ENCODE measurements around the gene RPS27. TPM values are rescaled to one million over a fixed set of nuclear protein-coding genes. Genes with fewer than 3 reads are reported as not detected.
A peak's percentile ranks its signal among the peaks of the same experiment; 100 is the strongest.

RPS27 gene
- total RNA-seq, 6 experiments from 2014 or later = 305 to 500 (median 428) TPM

DNA sequence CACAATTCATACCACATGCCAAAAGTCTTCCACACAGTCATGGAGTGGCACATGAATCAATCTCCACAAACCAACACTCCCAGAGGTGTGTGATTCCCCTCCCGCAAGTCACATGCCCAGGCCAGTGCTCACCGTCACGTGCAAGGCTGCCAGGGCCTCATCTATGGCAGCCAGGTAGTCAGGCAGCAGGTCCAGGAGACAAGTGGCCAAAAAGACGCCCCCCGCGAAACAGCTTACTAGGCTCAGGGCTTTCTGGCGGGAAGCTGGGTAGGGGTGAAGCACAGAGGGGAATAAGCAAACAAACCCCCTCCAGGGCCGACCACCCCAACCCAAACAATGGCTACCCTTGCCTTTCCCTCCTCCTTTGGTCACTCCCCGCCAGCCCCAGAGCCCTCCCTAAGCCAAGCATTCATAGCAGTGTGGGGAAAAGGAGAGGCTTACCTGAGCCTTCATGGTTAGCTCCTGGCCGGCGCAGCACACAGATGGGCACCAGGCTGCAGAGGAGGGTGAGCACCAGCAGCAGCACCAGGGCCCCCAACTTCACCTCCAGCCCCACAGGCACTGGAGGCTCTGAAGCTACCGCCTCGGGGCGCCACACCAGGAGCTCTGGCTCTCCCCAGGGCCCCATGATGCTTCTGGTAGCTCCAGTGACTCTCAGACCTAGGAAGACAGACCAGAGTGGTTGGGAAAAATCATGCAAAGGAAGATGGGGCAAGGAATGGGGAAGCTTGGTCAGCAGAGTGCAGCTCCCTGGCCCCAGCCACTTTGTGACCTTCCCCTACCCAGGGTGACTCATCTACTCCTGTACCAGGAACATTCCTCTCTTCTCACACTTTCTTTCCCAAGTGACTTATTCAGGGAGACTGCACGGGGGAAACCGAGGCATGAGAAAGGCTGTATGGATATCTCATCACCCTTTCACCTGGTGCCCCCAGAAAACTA lies 28.2 kb upstream of the RPS27 start:
- peak in 1 of 3 donors; percentile 51 for DNase-seq
- H3K27me3 ChIP-seq = no peaks in the 10 kb centered on the region
- 38% methylated on average over 3 of the region's 16 CpGs for WGBS (ENCODE audit: insufficient coverage, low coverage, low lambda C conversion rate, missing lambda C conversion rate)
- peak in 1 of 4 donors; percentile 12 for ATAC-seq
- no peak for TF ChIP-seq POLR2A (IDR thresholded peaks at IDR 0.05)
- TF ChIP-seq, protein P1, sequence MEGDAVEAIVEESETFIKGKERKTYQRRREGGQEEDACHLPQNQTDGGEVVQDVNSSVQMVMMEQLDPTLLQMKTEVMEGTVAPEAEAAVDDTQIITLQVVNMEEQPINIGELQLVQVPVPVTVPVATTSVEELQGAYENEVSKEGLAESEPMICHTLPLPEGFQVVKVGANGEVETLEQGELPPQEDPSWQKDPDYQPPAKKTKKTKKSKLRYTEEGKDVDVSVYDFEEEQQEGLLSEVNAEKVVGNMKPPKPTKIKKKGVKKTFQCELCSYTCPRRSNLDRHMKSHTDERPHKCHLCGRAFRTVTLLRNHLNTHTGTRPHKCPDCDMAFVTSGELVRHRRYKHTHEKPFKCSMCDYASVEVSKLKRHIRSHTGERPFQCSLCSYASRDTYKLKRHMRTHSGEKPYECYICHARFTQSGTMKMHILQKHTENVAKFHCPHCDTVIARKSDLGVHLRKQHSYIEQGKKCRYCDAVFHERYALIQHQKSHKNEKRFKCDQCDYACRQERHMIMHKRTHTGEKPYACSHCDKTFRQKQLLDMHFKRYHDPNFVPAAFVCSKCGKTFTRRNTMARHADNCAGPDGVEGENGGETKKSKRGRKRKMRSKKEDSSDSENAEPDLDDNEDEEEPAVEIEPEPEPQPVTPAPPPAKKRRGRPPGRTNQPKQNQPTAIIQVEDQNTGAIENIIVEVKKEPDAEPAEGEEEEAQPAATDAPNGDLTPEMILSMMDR (IDR thresholded peaks at IDR 0.05) = no peak
- H3K4me3 ChIP-seq = peak overlapping the region; percentile 70 to 88 (median 75)
- peak overlapping the region; percentile 88 to 95 (median 92) for H3K27ac ChIP-seq
- H3K9me3 ChIP-seq = no peaks in the 10 kb centered on the region
- H3K36me3 ChIP-seq = peaks cover 0 to 5% (median 1%) of the 10 kb centered on the region in 4 donors
- H3K4me1 ChIP-seq = peaks cover 0 to 39% (median 11%) of the 10 kb centered on the region in 4 donors
- intact Hi-C loops (cut with DNase I) = no loop called here

DNA sequence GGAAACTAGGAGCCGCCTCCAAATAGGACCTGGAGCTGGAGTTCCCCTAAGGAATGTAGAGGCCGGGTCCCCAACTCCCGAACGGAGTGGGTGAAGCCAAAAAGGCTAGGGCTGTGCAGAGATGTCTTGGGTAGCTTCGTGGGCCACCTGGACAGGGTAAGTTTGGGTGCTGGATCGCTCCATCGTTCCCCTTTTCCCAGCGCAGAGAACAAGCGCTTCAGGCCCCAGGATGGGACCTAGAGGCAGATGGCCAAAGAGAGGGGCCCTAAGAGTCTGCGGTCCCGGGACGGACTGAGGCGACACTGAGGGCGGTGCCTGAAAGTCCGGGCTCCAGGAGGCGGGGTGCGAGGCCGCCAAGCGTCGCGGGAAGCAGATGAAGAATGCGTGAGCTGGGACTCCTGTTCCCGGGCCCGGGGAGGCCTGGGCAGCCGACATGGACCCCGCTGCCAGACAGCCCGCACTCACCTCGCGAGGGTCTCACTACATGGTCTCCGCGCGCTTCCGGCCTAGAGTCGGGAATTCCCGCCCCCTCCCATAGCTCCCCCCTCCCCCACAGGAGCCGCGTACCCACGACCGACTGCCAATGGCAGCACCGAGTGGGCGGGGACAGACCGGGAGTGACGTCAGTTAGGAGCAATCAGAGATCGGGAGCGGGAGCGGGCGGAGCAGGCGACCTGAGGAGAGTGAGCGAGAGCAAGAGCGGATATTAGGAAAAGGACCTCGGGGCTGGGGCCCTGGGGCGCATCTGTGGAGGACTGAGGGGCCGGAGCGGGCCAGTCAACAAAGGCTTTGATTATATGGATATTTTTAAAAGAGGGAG lies 27.3 kb upstream of the RPS27 start, which contains the start of gene SLC39A1:
Gene SLC39A1, minus strand, starts transcription at position 508 of the 820 bp plus-strand sequence. CDS start 822 bp downstream, outside the sequence.
- peaks cover 0 to 38% (median 10%) of the 10 kb centered on the region in 4 donors for H3K4me1 ChIP-seq
- WGBS (ENCODE audit: insufficient coverage, low coverage, low lambda C conversion rate, missing lambda C conversion rate) = 0% methylated on average over 19 of the region's 54 CpGs
- intact Hi-C loops (cut with DNase I) = no loop called here
- H3K27me3 ChIP-seq = no peaks in the 10 kb centered on the region
- DNase-seq = peak; percentile 99 to 100 (median 99)
- peak within 1 kb of the TSS; percentile 70 to 88 (median 75) for H3K4me3 ChIP-seq
- TF ChIP-seq POLR2A (IDR thresholded peaks at IDR 0.05) = peak; percentile 84
- TF ChIP-seq, protein P1 (IDR thresholded peaks at IDR 0.05) = no peak
- H3K9me3 ChIP-seq = no peaks in the 10 kb centered on the region
- peak; percentile 76 to 84 (median 79) for ATAC-seq
- H3K27ac ChIP-seq = peak within 1 kb of the TSS; percentile 88 to 95 (median 92)
- peaks cover 0 to 5% (median 1%) of the 10 kb centered on the region in 4 donors for H3K36me3 ChIP-seq

DNA sequence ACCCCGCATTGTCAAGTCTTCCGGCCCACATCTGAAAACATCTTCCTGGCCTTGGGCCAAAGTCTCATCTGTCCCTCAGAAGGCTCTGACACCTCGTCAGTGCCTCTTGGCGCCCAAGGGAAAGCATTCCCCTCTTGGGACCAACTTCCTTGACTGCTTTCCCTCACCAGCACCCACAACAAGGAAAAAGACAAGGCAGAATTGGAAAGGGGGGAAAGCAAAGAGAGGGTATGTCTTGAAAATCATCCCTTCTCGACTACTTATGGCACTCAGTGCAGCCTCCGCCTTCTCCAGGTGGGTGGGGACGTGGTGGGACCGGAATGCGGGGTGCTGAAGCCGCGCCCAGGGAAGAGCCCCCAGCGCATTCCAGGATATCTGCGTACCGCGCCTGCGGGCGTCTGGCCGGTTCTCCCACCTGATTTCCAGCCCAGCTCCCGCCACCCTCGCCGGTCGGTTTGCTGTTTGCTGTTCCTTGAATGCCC lies 26.7 kb upstream of the RPS27 start:
- Histone ChIP-seq H3K27me3 (no peaks in the 10 kb centered on the region), H3K9me3 (no peaks in the 10 kb centered on the region), H3K4me1 (peaks cover 0 to 36% (median 12%) of the 10 kb centered on the region in 4 donors), H3K4me3 (peak overlapping the region; percentile 70 to 88 (median 75)), H3K27ac (peak overlapping the region; percentile 88 to 95 (median 92)), H3K36me3 (peaks cover 0 to 5% (median 1%) of the 10 kb centered on the region in 4 donors)
- 1% methylated on average over 11 of the region's 22 CpGs for WGBS (ENCODE audit: insufficient coverage, low coverage, low lambda C conversion rate, missing lambda C conversion rate)
- DNase-seq (peak in 2 of 3 donors; percentile 52 to 61), ATAC-seq (peak in 1 of 4 donors; percentile 1)
- TF ChIP-seq, protein P1 (IDR thresholded peaks at IDR 0.05) = no peak
- TF ChIP-seq POLR2A (IDR thresholded peaks at IDR 0.05) = no peak
- intact Hi-C loops (cut with DNase I) = no loop called here
